ENCODE data around the gene SLCO3A1.

Gene SLCO3A1

GRCh38 chr15:91916051-91916450, 62.5 kb downstream of the SLCO3A1 start:
- Histone ChIP-seq H3K9me2 (replicated peaks; ENCODE audit: low read depth, low read length) (no peaks in the 10 kb centered on the region), H3K4me1 (ENCODE audit: insufficient read depth, low read length, poor library complexity, severe bottlenecking) (no peaks in the 10 kb centered on the region), H3K79me2 (ENCODE audit: insufficient read depth, low read length) (no peaks in the 10 kb centered on the region)

GRCh38 chr15:91917686-91918360, 64.3 kb downstream of the SLCO3A1 start:
- no peaks in the 10 kb centered on the region for H3K79me2 ChIP-seq (ENCODE audit: insufficient read depth, low read length)
- no peaks in the 10 kb centered on the region for H3K9me3 ChIP-seq (ENCODE audit: insufficient read depth, low read depth, low read length)
- H3K9ac ChIP-seq (ENCODE audit: low read depth, low read length, poor library complexity, severe bottlenecking): no peak overlapping the region
- no peak overlapping the region for H2AFZ ChIP-seq (ENCODE audit: low read length)
- H3F3A ChIP-seq (ENCODE audit: low read depth): no peaks in the 10 kb centered on the region
- no peaks in the 10 kb centered on the region for H3K27me3 ChIP-seq (ENCODE audit: insufficient read depth, low read length, poor library complexity, severe bottlenecking)
- no peaks in the 10 kb centered on the region for H4K20me1 ChIP-seq (ENCODE audit: insufficient read depth, low read length, poor library complexity, severe bottlenecking)
- no peak overlapping the region for H3K4me3 ChIP-seq (ENCODE audit: low read length, poor library complexity, severe bottlenecking)
- no peak overlapping the region for H3K4me2 ChIP-seq (ENCODE audit: low read depth, low read length, poor library complexity, severe bottlenecking)
- no peak for TF ChIP-seq CTCF (conservative IDR thresholded peaks at IDR 0.05; ENCODE audit: low read length)
- no peak for TF ChIP-seq EZH2phosphoT487 (IDR thresholded peaks at IDR 0.05; ENCODE audit: borderline replicate concordance)
- no peaks in the 10 kb centered on the region for H3K4me1 ChIP-seq (ENCODE audit: insufficient read depth, low read length, poor library complexity, severe bottlenecking)
- H3K36me3 ChIP-seq (ENCODE audit: insufficient read depth, low read length): no peaks in the 10 kb centered on the region
- H3K9me2 ChIP-seq (replicated peaks; ENCODE audit: low read depth, low read length): no peaks in the 10 kb centered on the region

More at GRCh38 chr15:91916051-91916450, 62.5 kb downstream of the SLCO3A1 start:
- H3F3A ChIP-seq (ENCODE audit: low read depth): no peaks in the 10 kb centered on the region
- no peaks in the 10 kb centered on the region for H3K27me3 ChIP-seq (ENCODE audit: insufficient read depth, low read length, poor library complexity, severe bottlenecking)
- no peak for TF ChIP-seq EZH2phosphoT487 (IDR thresholded peaks at IDR 0.05; ENCODE audit: borderline replicate concordance)
- no peak for TF ChIP-seq CTCF (conservative IDR thresholded peaks at IDR 0.05; ENCODE audit: low read length)
- H3K4me2 ChIP-seq (ENCODE audit: low read depth, low read length, poor library complexity, severe bottlenecking): no peak overlapping the region
- no peak overlapping the region for H3K4me3 ChIP-seq (ENCODE audit: low read length, poor library complexity, severe bottlenecking)
- no peak overlapping the region for H2AFZ ChIP-seq (ENCODE audit: low read length)
- H3K9me3 ChIP-seq (ENCODE audit: insufficient read depth, low read depth, low read length): no peaks in the 10 kb centered on the region
- no peak overlapping the region for H3K9ac ChIP-seq (ENCODE audit: low read depth, low read length, poor library complexity, severe bottlenecking)
- H3K36me3 ChIP-seq (ENCODE audit: insufficient read depth, low read length): no peaks in the 10 kb centered on the region
- no peaks in the 10 kb centered on the region for H4K20me1 ChIP-seq (ENCODE audit: insufficient read depth, low read length, poor library complexity, severe bottlenecking)

- Histone ChIP-seq H3K9ac (ENCODE audit: low read depth, low read length, poor library complexity, severe bottlenecking) (no peak overlapping the region), H3K27me3 (ENCODE audit: insufficient read depth, low read length, poor library complexity, severe bottlenecking) (no peaks in the 10 kb centered on the region), H3K4me2 (ENCODE audit: low read depth, low read length, poor library complexity, severe bottlenecking) (no peak overlapping the region), H3K9me3 (ENCODE audit: insufficient read depth, low read depth, low read length) (no peaks in the 10 kb centered on the region), H2AFZ (ENCODE audit: low read length) (no peak overlapping the region), H4K20me1 (ENCODE audit: insufficient read depth, low read length, poor library complexity, severe bottlenecking) (no peaks in the 10 kb centered on the region), H3K9me2 (replicated peaks; ENCODE audit: low read depth, low read length) (no peaks in the 10 kb centered on the region), H3K4me3 (ENCODE audit: low read length, poor library complexity, severe bottlenecking) (no peak overlapping the region), H3F3A (ENCODE audit: low read depth) (no peaks in the 10 kb centered on the region), H3K4me1 (ENCODE audit: insufficient read depth, low read length, poor library complexity, severe bottlenecking) (no peaks in the 10 kb centered on the region), H3K79me2 (ENCODE audit: insufficient read depth, low read length) (no peaks in the 10 kb centered on the region), H3K36me3 (ENCODE audit: insufficient read depth, low read length) (no peaks in the 10 kb centered on the region)
- TF ChIP-seq CTCF (conservative IDR thresholded peaks at IDR 0.05; ENCODE audit: low read length): no peak
- no peak for TF ChIP-seq EZH2phosphoT487 (IDR thresholded peaks at IDR 0.05; ENCODE audit: borderline replicate concordance)
Observed at GRCh38 chr15:91919014-91919534, 65.6 kb downstream of the SLCO3A1 start.

Measured in Loucy (cell line).